ENCODE results near the gene ERICH3. TPM values are rescaled to one million over a fixed set of nuclear protein-coding genes. Genes with fewer than 3 reads are reported as not detected.

The ERICH3 gene
- total RNA-seq, 1 donor from 2014 or later, result not detected

DNA sequence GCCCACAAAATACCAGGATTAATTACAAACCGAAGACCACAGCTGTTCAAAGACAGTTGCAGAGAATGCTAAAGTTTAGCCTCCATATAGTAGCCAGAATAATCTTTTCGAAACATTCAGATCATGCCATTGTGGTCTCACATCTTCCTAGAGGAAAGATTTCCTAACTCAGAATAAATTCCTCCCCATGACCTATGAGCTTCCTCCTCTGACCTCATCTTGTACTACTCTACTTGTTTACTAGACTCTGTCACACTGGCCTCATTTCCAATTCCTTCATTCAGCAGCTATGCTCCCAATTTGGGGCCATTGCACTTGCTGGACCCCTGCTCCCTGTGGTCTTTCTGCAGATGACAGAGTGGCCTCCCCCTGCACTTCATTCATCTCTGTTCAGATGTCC lies 89.4 kb downstream of the ERICH3 start:
- Mint-ChIP-seq H3K4me3 (ENCODE audit: unreplicated experiment) (no peak overlapping the region), H3K9me3 (ENCODE audit: low read depth) (peaks cover 3% of the 10 kb centered on the region), H3K36me3 (ENCODE audit: low read depth) (no peaks in the 10 kb centered on the region), H3K27me3 (ENCODE audit: low read depth) (peaks cover 11% of the 10 kb centered on the region), H3K27ac (ENCODE audit: unreplicated experiment) (no peak overlapping the region), H3K4me1 (ENCODE audit: low read depth) (no peaks in the 10 kb centered on the region)
- TF ChIP-seq, protein P1, sequence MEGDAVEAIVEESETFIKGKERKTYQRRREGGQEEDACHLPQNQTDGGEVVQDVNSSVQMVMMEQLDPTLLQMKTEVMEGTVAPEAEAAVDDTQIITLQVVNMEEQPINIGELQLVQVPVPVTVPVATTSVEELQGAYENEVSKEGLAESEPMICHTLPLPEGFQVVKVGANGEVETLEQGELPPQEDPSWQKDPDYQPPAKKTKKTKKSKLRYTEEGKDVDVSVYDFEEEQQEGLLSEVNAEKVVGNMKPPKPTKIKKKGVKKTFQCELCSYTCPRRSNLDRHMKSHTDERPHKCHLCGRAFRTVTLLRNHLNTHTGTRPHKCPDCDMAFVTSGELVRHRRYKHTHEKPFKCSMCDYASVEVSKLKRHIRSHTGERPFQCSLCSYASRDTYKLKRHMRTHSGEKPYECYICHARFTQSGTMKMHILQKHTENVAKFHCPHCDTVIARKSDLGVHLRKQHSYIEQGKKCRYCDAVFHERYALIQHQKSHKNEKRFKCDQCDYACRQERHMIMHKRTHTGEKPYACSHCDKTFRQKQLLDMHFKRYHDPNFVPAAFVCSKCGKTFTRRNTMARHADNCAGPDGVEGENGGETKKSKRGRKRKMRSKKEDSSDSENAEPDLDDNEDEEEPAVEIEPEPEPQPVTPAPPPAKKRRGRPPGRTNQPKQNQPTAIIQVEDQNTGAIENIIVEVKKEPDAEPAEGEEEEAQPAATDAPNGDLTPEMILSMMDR (IDR thresholded peaks at IDR 0.05), result no peak
- no peak for DNase-seq (ENCODE audit: low spot score)

DNA sequence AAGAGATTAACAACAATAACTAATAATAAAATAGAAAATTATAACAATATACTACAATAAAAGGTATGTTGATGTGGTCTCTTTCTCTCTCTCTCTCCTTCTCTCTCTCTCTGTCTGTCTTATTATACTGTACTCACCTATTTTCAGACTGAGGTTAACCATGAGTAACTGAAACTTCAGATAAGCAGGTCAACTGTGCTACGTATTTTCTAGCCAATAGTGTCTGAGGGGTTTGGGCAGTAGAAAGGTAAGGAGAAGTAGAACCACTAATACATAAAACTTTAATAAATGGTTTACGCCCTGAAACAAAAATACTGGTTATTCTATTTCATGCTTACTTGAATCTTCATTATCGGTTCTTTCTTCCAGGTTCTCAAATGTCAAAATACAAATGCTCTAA lies 90.2 kb downstream of the ERICH3 start:
- H3K36me3 Mint-ChIP-seq (ENCODE audit: low read depth), result no peaks in the 10 kb centered on the region
- peaks cover 3% of the 10 kb centered on the region for H3K9me3 Mint-ChIP-seq (ENCODE audit: low read depth)
- H3K27me3 Mint-ChIP-seq (ENCODE audit: low read depth), result peaks cover 11% of the 10 kb centered on the region
- H3K4me1 Mint-ChIP-seq (ENCODE audit: low read depth), result no peaks in the 10 kb centered on the region
- no peak overlapping the region for H3K4me3 Mint-ChIP-seq (ENCODE audit: unreplicated experiment)
- TF ChIP-seq, protein P1 (IDR thresholded peaks at IDR 0.05), result no peak
- no peak overlapping the region for H3K27ac Mint-ChIP-seq (ENCODE audit: unreplicated experiment)
- DNase-seq (ENCODE audit: low spot score), result no peak

DNA sequence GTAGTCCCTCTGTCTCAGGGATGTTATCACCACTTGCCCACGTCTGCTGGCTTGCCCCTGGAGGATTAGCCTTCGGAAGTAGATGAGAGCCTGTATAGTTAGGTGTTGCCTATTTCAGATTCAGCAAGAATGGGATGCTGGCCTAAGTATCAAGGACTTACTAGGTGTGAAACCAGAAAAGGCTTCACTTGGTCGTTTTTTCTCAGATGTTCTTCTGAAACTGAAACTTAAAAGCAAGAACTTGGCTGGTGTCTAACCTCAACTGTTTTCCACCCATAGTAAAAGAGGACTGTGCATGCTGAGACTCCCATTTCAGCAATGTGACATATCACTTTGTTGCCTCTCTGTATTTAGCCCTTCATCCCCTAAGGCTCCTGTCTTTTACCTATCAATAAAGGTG lies 94.2 kb downstream of the ERICH3 start:
- peaks cover 12% of the 10 kb centered on the region for H3K27me3 Mint-ChIP-seq (ENCODE audit: low read depth)

DNA sequence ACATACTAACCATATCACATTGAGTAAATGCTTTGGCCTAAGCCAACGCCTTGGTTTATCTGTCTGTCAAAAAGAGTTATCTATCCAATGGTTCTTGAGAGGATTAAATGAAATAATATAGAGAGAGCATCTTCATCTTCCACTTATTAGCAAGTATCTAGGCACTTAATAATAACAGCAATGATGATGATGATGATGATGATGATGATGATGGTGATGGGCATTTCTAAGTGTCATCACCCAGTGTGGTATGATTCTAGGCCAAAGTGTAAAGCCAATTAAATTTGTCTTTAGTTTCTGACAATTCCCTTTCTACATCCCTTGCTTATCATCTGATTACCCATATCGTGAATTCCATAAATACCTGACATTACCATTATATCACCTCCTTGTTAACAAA lies 95.5 kb downstream of the ERICH3 start:
- Mint-ChIP-seq H3K27me3 (ENCODE audit: low read depth) (peaks cover 7% of the 10 kb centered on the region), H3K27ac (ENCODE audit: unreplicated experiment) (no peak overlapping the region), H3K36me3 (ENCODE audit: low read depth) (no peaks in the 10 kb centered on the region), H3K9me3 (ENCODE audit: low read depth) (no peaks in the 10 kb centered on the region), H3K4me3 (ENCODE audit: unreplicated experiment) (no peak overlapping the region), H3K4me1 (ENCODE audit: low read depth) (no peaks in the 10 kb centered on the region)
- DNase-seq (ENCODE audit: low spot score), result no peak
- TF ChIP-seq, protein P1 (IDR thresholded peaks at IDR 0.05), result no peak

More for the DNA sequence above, 94.2 kb downstream of the ERICH3 start:
- H3K36me3 Mint-ChIP-seq (ENCODE audit: low read depth), result no peaks in the 10 kb centered on the region
- no peak overlapping the region for H3K4me3 Mint-ChIP-seq (ENCODE audit: unreplicated experiment)
- H3K9me3 Mint-ChIP-seq (ENCODE audit: low read depth), result no peaks in the 10 kb centered on the region
- H3K4me1 Mint-ChIP-seq (ENCODE audit: low read depth), result no peaks in the 10 kb centered on the region
- TF ChIP-seq, protein P1 (IDR thresholded peaks at IDR 0.05), result no peak
- no peak for DNase-seq (ENCODE audit: low spot score)
- no peak overlapping the region for H3K27ac Mint-ChIP-seq (ENCODE audit: unreplicated experiment)

DNA sequence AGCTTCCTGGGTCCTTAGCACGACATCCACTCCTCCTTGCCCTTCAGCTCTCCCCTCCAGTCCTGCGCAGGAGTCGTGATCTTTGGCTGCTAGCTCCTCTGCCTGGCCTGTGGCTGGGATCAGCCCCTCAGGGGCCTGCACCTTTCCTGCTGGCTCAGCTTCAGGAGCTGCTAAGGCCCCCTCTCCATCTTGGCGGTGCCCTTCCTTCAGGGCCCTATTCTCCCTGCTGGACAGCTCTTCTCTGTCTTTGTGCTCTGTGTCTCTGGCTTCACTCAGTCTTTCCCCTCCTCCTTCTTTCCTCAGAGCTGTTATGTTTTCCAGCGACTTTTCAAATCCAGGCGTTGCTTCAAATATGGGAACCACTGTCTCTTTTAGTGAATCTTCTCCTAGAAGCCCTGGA lies 101.7 kb downstream of the ERICH3 start:
- H3K4me3 Mint-ChIP-seq (ENCODE audit: unreplicated experiment), result no peak overlapping the region
- TF ChIP-seq, protein P1 (IDR thresholded peaks at IDR 0.05), result no peak
- peaks cover 6% of the 10 kb centered on the region for H3K27me3 Mint-ChIP-seq (ENCODE audit: low read depth)
- no peaks in the 10 kb centered on the region for H3K9me3 Mint-ChIP-seq (ENCODE audit: low read depth)
- no peak for DNase-seq (ENCODE audit: low spot score)
- H3K36me3 Mint-ChIP-seq (ENCODE audit: low read depth), result no peaks in the 10 kb centered on the region
- H3K4me1 Mint-ChIP-seq (ENCODE audit: low read depth), result no peaks in the 10 kb centered on the region
- H3K27ac Mint-ChIP-seq (ENCODE audit: unreplicated experiment), result no peak overlapping the region

All from chondrocyte (in vitro differentiated cells).